GM06990 (cell line): ENCODE data around the gene SAMD9L.

Source experiments
- DNase-seq: peaks from one replicate; pipeline ENCODE4 v3.0.0-alpha.2; 2011; ENCODE audit not compliant: insufficient read length; ENCODE audit errors: extremely low read depth
- H3K27me3 ChIP-seq: replicated peaks from 2 replicates; pipeline ENCODE4 v1.6.0; 2011; ENCODE audit warnings: low read length; ENCODE audit not compliant: control insufficient read depth, insufficient read depth
- H3K36me3 ChIP-seq: 2 replicates; pipeline ENCODE4 v1.5.1; 2011; ENCODE audit warnings: low read length; ENCODE audit not compliant: control insufficient read depth, insufficient read depth
- H3K4me3 ChIP-seq: replicated peaks from 2 replicates; pipeline ENCODE4 v1.5.1; 2011; ENCODE audit warnings: low read depth, mild to moderate bottlenecking, control low read depth, low read length
- CTCF ChIP-seq: IDR thresholded peaks from 2 replicates; pipeline ENCODE4 v1.5.1; 2011; ENCODE audit warnings: low read length, control low read depth, mild to moderate bottlenecking, inconsistent platforms; ENCODE audit not compliant: insufficient read depth, poor library complexity, severe bottlenecking

SAMD9L gene

GRCh38 chr7:93171606-93172226 is 23.5 kb upstream of the SAMD9L start:
- Histone ChIP-seq H3K4me3 (no peak overlapping the region), H3K36me3 (no peaks in the 10 kb centered on the region), H3K27me3 (no peaks in the 10 kb centered on the region)
- TF ChIP-seq CTCF: no peak
- DNase-seq: no peak

GRCh38 chr7:93165447-93165846 is 17.3 kb upstream of the SAMD9L start:
- peak; percentile 43 for DNase-seq
- H3K27me3 ChIP-seq: no peaks in the 10 kb centered on the region
- TF ChIP-seq CTCF: no peak
- no peaks in the 10 kb centered on the region for H3K36me3 ChIP-seq
- H3K4me3 ChIP-seq: no peak overlapping the region

GRCh38 chr7:93164766-93165165 is 16.6 kb upstream of the SAMD9L start:
- no peaks in the 10 kb centered on the region for H3K36me3 ChIP-seq
- no peaks in the 10 kb centered on the region for H3K27me3 ChIP-seq
- no peak for TF ChIP-seq CTCF
- no peak overlapping the region for H3K4me3 ChIP-seq
- no peak for DNase-seq

GRCh38 chr7:93161181-93161762 is 13.1 kb upstream of the SAMD9L start:
- Histone ChIP-seq H3K4me3 (no peak overlapping the region), H3K27me3 (no peaks in the 10 kb centered on the region), H3K36me3 (no peaks in the 10 kb centered on the region)
- DNase-seq: no peak
- no peak for TF ChIP-seq CTCF

GRCh38 chr7:93160410-93160809 is 12.2 kb upstream of the SAMD9L start:
- Histone ChIP-seq H3K4me3 (no peak overlapping the region), H3K36me3 (no peaks in the 10 kb centered on the region), H3K27me3 (no peaks in the 10 kb centered on the region)
- DNase-seq: no peak
- no peak for TF ChIP-seq CTCF
